GM19452 (cell line): ENCODE measurements around the gene MIER2.
"Not testable (repeated sequence)": the region's sequence is repeated elsewhere in the genome, so short reads cannot be mapped to it uniquely, and the experiment has no call there.

Experiments
- ATAC-seq: cut with Tn5 transposase; IDR thresholded peaks from one replicate; pipeline ENCODE4 v1.9.1; 2021; ENCODE audit not compliant: unreplicated experiment

The MIER2 gene

DNA sequence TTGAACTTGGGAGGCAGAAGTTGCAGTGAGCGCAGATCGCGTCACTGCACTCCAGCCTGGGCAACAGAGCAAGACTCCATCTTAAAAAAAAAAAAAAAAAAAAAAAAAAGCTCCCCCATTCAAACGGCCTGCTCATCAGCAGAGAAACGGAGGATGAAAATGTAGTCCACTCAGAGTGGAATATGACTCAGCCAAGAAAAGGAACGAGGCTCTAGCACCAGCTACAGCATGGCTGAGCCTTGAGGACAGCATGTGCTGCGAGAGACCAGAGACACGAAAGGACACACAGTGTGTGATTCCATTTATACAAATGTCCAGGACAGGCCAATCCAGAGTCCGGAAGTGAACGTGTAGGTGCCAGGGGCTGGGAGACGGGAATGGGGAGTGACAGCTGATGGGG lies 18.1 kb upstream of the MIER2 start:
- no peak for ATAC-seq

DNA sequence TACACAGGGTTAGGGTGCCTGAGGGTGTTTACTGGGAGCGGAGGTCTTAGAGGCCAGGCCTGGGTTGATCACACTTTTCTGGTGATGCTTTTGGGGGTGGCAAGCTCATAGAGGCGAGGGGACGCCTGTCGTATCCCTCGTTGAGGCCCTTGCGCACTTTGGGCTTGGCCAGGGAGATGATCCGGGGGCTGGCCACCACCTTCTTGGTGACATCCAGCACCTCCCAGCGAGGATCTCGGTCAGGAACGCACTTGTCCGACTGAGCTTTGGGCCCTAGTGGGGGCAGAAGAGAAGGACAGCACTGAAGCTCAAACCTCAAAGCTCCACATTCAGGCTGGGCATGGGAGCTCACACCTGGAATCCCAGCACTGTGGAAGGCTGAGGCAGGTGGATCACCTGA lies 17.6 kb upstream of the MIER2 start:
- no peak for ATAC-seq

DNA sequence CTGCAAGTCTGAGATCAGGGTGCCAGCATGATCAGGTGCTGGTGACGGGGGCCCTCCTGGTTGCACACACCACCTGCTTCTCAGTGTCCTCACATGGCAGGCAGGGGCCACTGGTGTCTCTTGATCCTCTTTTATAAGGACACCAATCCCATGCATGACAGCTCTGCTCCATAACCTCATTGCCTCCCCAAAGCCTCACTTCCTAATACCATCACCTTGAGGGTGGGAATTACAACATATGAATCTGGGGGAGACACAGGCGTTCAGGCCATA lies 15.0 kb upstream of the MIER2 start:
- ATAC-seq, result no peak

DNA sequence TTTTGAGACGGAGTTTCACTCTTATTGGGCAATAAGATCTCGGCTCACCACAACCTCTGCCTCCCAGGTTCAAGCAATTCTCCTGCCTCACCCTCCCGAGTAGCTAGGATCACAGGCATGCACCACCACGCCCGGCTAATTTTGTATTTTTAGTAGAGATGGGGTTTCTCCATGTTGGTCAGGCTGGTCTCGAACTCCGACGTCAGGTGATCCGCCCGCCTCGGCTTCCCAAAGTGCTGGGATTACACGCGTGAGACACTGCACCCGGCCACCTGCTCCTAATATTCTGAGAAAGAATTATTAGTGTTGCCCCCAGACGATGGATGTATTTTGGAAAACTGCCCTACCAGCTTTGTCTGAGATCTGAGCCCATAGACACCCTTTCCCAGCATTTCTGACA lies 10.9 kb upstream of the MIER2 start:
- not testable (repeated sequence) for ATAC-seq

DNA sequence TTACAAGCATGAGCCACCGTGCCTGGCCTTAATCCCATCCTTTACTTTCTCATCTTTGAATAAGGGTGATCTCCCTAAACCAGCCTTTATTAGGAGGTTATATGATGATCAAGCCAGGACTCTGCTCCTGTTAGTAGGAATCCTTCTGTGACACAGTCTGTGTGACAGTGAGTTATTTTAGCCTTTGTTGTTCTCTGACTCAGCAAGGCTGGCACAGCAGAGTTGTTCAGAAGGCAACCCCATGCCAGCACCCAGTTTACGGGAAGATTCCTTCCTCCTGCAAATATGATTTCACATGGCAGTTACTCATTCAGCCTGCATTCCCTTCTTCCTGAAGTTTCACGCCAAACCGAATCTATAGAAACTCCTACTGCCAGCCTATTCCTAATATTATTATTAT lies 10.5 kb upstream of the MIER2 start:
- no peak for ATAC-seq

DNA sequence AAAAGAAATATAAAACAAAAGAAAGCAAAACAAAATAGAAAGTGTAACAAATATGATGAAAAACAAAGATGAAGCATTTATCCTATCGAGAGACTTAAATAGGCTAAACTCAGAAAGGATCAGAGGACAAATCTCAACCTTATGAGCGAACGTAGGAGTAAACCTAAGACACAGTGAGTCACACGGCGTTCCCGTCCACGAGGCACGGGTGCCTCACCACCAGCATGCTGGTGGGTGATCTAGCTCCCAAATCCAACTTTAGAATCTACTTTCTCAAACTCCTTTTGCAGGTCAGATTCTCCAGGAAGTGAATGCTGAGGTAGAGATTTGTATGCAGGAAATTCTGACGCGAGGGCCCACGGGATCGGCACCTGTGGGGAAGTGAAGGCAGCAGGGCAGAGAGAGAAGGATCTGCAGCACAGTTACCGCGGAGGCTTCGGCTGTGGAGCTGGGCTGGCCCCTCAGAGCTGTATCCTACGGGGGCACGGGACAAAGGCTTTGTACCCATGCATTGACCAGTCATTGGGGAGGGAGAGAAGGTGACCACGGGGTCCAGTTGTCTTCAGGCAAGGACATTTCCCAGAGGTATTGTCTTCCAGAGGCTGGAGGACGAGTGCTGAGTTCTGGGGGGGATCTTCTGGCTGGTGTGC lies 7.5 kb upstream of the MIER2 start:
- no peak for ATAC-seq

DNA sequence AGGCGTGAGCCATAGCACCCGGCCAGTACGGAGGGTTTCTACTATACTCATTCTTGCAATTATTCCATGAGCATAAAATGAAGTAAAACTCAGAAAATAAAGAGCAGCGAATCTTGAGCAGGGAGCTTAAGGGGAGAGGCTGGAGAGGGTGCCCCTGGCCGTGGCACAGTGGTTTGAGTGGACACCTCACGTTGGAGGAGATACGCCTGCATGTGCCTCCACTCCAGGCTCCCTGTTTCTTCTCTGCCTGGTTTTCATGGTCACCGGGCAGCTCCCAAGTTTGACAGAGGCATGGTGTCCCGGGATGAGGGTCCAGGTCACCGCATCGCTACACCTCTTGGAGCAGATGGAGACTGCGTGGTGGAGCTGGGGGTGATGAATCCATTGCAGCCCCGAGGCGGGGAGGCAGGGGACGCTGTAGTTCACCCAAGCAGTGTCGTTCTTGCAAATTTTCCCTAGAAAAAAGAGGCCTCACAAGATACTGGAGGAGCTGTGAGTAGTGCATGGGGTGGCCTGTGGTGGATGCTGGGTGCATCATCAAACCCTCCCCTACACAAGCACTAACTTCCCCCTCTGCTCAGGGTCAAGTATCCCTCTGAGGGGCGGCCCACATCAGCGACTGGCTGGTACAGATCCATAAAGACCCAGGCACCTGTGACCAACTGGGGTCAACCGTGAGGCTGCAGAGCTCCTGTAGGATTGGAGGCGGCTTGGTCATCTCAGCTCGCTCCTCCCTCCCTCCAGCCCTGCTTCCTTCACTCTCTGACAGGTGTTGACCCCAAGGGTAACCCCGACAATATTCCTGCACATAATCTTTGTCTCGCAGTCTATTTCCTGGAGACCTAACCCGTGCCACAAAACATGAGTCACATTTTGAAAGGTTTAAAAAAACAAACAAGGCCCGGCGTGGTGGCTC lies 3.6 kb upstream of the MIER2 start:
- ATAC-seq, result no peak

DNA sequence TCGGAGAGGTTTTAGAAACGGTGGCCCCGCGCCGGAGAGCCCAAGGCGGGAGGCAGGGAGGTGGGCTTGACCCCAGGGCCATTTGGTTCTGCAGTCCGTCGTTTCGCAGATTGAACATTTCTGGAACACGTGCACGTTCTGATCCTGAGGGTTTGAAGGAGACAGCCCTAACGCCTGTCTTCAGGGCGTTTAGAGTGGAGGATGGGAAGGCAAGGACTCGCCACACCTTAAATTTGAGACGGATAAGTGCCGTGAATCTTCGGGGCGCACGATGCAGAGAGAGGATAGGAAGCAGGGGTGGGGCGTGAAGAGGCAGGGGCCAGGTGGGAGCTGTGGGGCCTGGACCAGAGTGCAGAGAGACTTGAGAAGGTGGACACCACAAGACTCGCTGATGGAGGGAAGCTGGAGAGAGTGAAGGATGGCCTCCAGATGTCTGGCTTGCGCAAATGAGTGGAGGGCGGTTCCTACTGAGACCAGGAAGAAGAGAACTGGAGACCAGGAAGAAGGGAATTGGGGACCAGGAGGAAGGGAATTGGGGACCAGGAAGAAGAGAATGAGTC lies 804 bp upstream of the MIER2 start:
- ATAC-seq, result no peak

DNA sequence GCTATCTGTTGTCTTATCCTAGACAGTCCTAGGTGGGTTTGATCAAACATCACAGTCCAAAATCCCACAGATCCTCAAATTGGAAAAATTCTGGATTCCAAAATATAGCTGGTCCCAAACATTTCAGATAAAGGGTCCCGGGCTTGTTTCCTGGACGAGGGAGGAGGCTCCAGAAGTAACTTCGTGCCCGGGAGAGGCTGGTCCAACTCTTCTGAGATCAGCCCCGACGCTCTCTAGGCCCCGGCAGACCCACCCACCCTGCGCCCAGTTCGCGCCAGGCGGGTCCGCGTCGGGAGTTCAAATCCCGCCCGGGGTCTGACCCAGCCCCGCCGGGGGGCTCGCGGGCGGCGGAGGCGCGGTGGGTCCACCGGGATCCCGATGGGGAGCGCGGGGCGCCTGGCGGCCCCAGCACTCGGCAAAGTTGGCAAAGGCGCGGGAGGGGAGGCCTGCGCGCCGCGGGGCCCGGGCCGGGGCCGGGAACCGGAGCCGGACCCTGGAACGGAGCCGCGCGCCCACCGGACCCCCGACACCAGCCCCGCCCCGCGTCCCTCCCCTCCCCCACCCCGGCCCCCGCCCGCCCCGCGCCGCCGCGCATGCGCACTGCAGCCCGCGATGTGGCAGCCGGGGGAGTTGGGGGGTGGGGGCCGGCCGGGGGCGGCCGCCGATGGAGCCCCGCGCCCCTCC lies 513 bp downstream of the MIER2 start:
- peak; percentile 46 for ATAC-seq

DNA sequence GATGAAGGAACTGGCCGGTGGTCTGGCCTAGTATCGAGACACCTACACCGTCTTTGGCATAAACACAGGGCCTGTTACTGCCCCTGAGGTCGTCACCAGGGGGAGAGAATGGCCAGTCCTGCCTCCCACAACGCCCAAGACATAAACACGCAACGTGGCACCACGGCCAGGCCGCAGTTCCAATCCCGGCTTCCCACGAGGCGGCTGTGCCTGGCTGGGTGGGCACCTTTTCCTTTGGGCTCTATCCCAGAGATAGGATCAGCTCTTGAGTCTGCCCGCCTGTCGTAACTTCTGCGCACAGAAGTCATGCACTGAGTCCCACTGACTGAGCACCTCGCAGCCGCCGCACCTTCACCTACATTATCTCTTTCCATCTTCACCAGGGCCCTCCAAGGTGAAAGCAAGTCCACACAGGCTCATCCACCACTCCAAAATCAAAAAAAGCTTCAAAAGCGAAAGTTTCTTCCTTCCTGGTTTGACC lies 1.1 kb downstream of the MIER2 start:
- ATAC-seq, result no peak

DNA sequence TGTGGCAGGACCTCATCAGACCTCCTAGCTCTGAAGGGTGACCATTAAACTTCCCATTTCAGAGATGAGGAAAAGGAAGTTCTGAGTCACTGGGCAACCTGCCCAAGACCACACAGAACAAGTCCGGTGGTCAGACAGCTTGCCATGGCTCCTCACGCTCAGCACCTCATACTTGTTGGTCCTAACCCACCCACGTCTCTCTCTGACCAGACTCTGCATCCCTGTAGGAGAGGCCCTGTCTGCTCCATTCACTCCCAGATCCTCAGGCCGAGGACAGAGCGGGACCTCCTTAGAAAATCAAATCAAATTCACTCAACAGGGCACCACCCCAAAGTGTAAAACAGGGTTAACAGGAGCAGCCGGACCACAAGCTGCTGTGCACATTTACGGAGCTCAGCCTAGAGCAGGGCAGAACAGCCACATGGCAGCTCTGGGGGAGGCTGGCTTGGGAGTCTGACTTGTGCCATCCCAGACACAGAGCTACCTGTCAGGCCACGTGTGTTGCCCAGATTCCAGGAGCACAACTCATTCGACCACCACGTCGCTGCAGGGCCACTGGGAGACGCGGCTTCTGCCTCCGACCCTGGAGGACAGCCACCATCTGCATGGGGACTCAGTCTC lies 1.7 kb downstream of the MIER2 start:
- ATAC-seq, result no peak

DNA sequence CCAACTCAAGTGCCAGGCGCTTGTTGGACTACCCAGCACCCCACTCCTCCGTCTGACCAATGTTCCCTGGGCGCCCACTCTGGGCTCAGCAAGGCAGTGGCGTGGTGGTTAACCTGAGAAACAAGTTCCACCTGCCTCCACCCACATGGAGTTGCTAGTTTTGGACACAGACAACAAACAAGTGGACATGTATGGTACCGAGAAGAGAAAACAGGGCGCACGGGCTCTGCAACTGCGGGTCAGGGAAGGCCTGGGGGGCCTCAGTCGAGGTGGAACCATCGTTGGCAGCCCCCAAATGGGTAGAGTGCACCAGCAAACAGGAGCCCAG lies 2.5 kb downstream of the MIER2 start:
- ATAC-seq, result no peak

DNA sequence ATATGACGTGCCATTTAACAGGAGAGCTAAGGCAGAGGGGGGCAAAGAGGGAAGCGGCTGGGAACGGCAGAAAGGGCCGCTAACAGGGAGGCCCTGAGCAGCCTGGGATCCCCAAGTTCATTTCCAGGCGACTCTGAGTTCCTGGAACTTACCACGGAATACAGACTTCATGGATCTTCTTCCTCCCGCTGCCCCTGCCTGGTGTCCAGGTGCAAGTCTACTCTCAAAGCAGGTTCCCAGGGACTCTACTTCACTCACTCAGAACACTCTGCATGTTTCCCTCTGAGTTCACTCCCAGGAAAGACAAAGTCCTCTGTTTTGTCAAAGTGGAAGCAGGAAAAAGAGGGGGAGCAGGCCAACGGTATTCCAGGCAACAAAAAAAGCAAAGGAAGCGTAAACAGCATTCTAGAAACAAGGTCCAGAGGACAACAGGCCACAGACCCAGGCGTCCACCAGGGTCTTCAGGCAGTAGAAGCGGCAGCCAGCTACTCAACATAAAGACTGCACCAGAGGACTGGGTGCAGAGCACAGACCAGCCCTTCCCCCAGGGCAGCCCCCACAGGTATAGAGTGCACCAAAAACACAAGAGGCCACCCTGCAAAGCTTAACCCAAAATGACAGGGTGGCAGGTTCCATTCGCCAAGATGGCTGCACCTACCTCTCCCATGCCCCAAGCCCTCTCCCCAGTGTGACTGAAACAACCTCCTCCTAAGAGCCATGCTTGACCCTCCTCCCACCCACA lies 3.0 kb downstream of the MIER2 start:
- no peak for ATAC-seq

DNA sequence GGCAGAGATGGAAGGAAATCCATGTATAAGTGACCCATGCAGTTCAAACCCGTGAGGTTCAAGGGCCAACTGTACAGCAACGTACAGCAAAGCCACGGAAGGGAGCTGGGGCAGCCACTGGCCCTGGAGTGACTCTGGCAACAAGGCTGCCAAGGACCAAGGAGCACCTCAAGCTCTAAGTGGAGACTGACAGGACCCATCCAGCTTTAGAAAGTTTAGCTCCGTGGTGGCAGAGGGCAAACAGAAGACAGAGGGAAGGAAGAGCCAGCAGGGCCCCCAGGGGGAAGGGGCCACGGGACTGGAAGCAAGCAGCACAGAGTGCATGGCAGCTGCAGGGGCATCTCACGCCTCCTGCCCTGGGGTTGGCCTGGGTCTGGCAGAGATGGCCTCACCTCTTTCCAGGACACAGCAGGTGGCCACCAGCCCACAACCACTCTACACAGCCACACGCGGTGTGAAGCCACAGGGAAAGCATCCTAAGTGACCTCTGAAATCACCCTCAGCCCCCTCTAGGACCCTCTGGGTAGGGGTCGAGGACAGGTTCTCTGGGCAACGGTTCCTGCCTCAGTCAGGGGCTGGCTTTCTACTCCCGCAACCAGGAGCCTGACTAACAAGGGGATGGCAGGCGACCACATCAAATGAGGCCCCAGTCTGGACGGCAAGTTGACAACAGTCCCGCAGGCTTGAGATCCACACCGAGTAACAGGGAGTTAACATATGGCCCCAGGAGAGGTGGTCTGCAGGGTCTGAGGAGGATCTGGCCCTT lies 3.8 kb downstream of the MIER2 start:
- no peak for ATAC-seq

DNA sequence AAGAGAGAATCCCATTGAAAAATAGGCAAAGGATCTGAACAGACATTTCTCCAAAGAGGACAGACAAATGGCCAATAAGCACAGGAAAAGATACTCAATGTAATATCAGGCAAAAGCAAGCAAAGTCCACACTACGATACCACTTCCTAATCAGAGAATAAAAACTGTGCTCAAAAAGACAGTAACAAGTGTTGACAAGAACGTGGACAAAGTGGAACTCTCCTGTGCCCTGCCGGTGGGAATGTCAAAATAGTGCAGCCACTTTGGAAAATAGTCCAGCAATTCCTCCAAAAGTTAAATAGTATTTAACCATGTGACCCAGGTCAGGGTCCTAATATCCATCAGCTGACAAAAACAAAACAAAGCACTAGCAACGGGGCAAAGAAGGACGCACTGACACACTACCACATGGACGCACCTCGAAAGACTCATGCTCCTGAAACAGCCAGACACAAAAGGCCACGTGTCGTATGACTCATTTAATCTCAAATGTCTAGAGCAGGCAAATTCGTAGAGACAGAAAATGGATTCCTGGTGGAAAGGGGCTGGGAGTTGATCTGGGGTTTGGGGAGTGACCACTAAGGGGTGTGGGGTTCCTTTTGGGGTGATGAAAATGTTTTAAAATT lies 5.2 kb downstream of the MIER2 start:
- no peak for ATAC-seq

DNA sequence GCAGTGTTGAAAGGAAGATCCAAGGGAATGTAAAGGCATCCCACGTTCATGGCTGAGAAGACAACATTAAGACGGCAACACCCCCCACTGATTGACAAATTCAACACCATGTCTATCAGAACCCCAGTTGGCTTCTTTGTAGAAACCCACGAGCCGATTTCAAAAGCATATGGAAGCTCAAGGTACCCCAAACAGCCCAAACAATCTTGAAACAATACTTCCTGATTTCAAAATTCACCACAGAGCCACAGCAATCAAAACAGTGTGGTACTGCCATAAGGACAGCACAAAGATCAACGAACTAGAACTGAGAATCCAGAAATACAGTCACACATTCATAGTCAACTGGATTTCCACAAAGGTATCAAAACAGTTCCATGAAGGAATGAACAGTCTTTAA lies 6.2 kb downstream of the MIER2 start:
- no peak for ATAC-seq

DNA sequence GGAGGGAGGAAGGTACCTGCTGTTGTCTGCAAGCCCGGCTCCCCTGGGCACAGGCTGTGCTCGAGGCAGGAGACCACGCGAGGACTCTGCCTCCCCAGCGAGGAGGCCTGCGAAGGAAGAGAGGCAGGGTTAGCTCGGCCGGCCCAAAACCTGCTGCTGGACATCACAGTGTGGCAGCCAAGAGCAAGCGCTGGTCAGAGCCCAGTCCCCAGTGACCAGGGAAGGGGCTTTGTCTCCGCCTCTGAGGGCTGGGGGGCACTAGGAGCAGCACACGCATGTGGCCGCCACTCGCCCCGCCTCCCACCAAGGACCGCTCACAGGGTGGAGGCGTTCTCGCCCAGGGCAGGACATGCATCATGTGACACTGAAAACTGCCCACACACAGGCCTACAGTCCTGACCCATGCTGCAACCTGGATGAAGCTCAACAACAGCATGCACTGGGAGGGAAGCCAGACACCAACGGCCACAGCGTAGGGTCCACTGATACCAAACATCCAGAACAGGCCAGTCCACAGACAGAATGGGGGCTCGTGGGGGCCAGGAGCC lies 8.5 kb downstream of the MIER2 start:
- ATAC-seq, result no peak

DNA sequence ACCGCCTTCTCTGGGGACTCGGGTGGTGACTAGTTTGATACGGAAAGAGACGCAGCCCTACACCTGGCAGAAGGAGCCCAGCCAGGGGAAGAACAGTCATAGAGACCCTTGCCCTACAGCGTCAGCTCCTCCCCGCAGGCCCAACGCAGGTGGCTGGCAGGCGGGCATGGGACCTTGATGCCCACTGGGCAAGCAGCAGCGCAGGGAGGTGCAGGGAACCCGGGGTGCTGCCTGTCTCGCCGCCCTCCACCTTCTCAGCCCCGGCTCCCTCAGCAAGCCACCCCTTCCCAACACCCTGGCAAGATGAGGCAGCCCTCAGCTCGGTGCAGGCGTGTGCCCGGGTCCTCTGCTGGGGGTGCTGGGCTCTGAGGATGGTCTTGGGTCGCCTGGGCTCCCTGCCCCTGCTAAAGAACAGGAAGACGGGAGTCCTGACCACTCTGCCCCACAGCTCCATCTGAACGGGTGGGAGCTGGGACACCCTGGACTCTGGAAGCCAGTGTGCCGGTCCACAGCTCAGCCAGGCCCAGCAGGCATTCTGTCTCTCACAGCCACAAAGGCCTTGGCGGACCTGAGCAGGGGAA lies 9.0 kb downstream of the MIER2 start:
- ATAC-seq, result no peak

DNA sequence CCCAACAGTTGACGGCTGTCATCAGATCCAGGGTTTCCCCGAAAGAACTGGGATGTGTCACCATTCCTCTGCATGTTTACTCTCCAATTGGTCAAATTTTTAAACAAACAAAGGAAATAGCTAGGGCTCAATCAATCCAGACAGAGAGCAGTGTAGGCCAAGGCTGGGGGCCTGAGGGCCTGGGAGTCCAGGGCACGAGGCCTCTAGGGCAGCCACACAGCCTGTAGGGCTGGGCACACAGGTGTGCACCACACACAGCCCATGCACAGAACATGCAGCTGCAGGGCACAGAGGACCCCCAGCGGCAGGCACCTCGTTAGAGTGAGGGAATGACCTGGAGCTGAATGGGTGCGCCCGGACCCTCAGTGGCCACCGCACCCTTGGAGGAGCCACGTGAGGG lies 9.5 kb downstream of the MIER2 start:
- no peak for ATAC-seq
